Transverse colon (tissue), 4 donors: ENCODE results near the gene PAQR9. TPM values are rescaled to one million over a fixed set of nuclear protein-coding genes. Genes with fewer than 3 reads are reported as not detected.
"Not testable (repeated sequence)": the region's sequence is repeated elsewhere in the genome, so short reads cannot be mapped to it uniquely, and the experiment has no call there.

ENCODE experiments used
- DNase-seq: peaks from one replicate; pipeline ENCODE4 v3.0.0-alpha.2; 2019
- H3K27ac ChIP-seq, 4 donors: fragments of 200-600 bp; sonication (generic); 2 replicates each; pipeline ENCODE4 v1.5.1; 2016 to 2018; ENCODE audit warnings: inconsistent platforms in 4 of 4
- H3K27me3 ChIP-seq: fragments of 200-600 bp; sonication (generic); 2 replicates; pipeline ENCODE4 v1.5.1; 2017; ENCODE audit warnings: inconsistent platforms
- H3K36me3 ChIP-seq, 4 donors: fragments of 200-600 bp; sonication (generic); 2 replicates each; pipeline ENCODE4 v1.5.1; 2017 to 2019; ENCODE audit warnings: inconsistent platforms in 4 of 4
- H3K4me1 ChIP-seq, 4 donors: fragments of 200-600 bp; sonication (generic); 2 replicates each; pipeline ENCODE4 v1.5.1; 2017 to 2020; ENCODE audit warnings: inconsistent platforms in 4 of 4
- H3K4me3 ChIP-seq, 4 donors: fragments of 200-600 bp; sonication (generic); 1 replicate in 1 of 4; 2 replicates in 3 of 4; pipeline versions ENCODE4 v1.5.1 to v1.6.1; 2017 to 2019; ENCODE audit warnings: inconsistent platforms in 4 of 4
- H3K9me3 ChIP-seq, 2 donors: fragments of 200-600 bp; sonication (generic); 2 replicates each; pipeline ENCODE4 v1.5.1; 2017 to 2019; ENCODE audit warnings: inconsistent platforms in 2 of 2
- CTCF ChIP-seq, 5 experiments: fragments of 200-600 bp in 3 of 5; fragments of 450-650 bp in 2 of 5; sonication (generic) in 3 of 5; IDR thresholded peaks; 1 replicate in 2 of 5; 2 replicates in 3 of 5; pipeline ENCODE4 v1.5.1; 2016 to 2017; ENCODE audit warnings: antibody characterized with exemption in 5 of 5, inconsistent platforms in 3 of 5, mild to moderate bottlenecking in 2 of 5, moderate library complexity in 1 of 5
- EP300 ChIP-seq: sonication (generic); formaldehyde crosslinking; IDR thresholded peaks from one replicate; pipeline ENCODE4 v1.6.1; 2017; ENCODE audit warnings: antibody characterized with exemption, low read depth
- POLR2A ChIP-seq: fragments of 450-650 bp; IDR thresholded peaks from one replicate; pipeline ENCODE4 v1.6.1; 2016; ENCODE audit warnings: antibody characterized with exemption, mild to moderate bottlenecking, moderate library complexity
- POLR2AphosphoS5 ChIP-seq, 3 donors: sonication (generic); formaldehyde crosslinking; IDR thresholded peaks; one replicate each; pipeline ENCODE4 v1.6.1; 2016; ENCODE audit warnings: antibody characterized with exemption in 3 of 3
- WGBS, 2 donors: methylation state at CpG; one replicate each; pipeline ENCODE4 v1.1.5; 2018; ENCODE audit warnings: low coverage in 1 of 2; 5-methylcytosine and 5-hydroxymethylcytosine counted together
- in situ Hi-C, 4 donors: fragments of 200-750 bp; cut with MboI; loops; one replicate each; pipeline versions ENCODE4 v1.15.0 to v1.15.1; 2017; ENCODE audit warnings: low sequenced_read_pairs in 3 of 4, low pct_ligation_motif_present in 1 of 4, low pct_unique_long_range_greater_than_20kb in 1 of 4
- intact Hi-C: fragments of 100-400 bp; cut with DNase I; formaldehyde crosslinking; loops from one replicate; pipeline ENCODE4 v1.15.1; 2023; ENCODE audit warnings: low total_unique reads
- total RNA-seq, 4 donors: library from RNA; depleted of rRNA; stranded (reverse); fragments of >200 nt; gene quantifications; one replicate each; pipeline ENCODE4 v1.1.0, GENCODE V29; 2016

PAQR9 gene
- total RNA-seq, 4 donors from 2014 or later = not detected

DNA sequence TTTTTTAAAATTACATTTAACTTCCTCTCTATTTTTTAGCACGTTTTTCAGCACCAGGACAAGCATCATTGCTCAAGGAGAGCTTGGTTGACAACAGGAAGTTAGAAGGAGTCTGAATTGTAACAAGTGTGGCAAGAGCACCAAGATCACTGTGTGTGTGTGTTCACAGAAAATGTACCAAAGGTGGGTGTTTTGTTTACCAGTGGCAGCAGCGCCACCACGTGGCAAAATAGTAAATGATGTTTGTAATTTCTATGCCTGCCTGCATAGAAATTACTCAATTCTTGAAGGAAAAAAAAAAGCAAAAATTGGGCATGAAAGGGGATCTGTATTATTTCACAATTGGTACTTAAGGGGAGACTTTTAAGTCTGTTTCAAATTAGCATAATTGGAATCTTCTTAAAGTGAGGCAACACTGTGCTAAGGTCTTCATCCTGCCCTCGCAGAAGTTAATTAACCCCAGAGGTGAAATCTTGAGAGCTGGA, 30.5 kb upstream of the PAQR9 start:
- Histone ChIP-seq H3K27me3 (no peaks in the 10 kb centered on the region), H3K4me1 (no peaks in the 10 kb centered on the region), H3K27ac (no peak overlapping the region), H3K9me3 (no peaks in the 10 kb centered on the region), H3K36me3 (no peaks in the 10 kb centered on the region), H3K4me3 (no peak overlapping the region)
- 17 to 25% methylated on average over 4 of the region's 4 CpGs for WGBS, 2 donors
- DNase-seq = peak; percentile 54
- TF ChIP-seq POLR2A (no peak), CTCF (IDR thresholded peaks at IDR 0.05) (peak; percentile 52 to 65 (median 60)), POLR2AphosphoS5 (IDR thresholded peaks at IDR 0.05) (no peak)
- intact Hi-C loops = no loop called here
- in situ Hi-C loops = loop anchor here (10.0 to 25.0 kb wide), 5 partner anchors 157 to 409 kb away; partner anchors contain the start of genes PLS1 (in 3 of the 4) and ATR (in 1 of the 4)

- no peak for DNase-seq
- Histone ChIP-seq H3K27me3 (no peaks in the 10 kb centered on the region), H3K9me3 (no peaks in the 10 kb centered on the region), H3K4me1 (no peaks in the 10 kb centered on the region), H3K4me3 (no peak overlapping the region), H3K27ac (no peak overlapping the region), H3K36me3 (no peaks in the 10 kb centered on the region)
- WGBS, 2 donors = 86% methylated on average over 7 of the region's 7 CpGs; no CpG with 5 or more reads in 1 of the 2 donors
- in situ Hi-C loops = loop anchor here (10.0 to 25.0 kb wide), 5 partner anchors 155 to 408 kb away; partner anchors contain the start of genes PLS1 (in 3 of the 4) and ATR (in 1 of the 4)
- no peak for TF ChIP-seq POLR2A
- TF ChIP-seq POLR2AphosphoS5 (IDR thresholded peaks at IDR 0.05) = no peak
- no peak for TF ChIP-seq CTCF (IDR thresholded peaks at IDR 0.05)
- no peak for TF ChIP-seq EP300
- intact Hi-C loops = no loop called here
Observed at GRCh38 chr3:142992323-142992722, 28.8 kb upstream of the PAQR9 start.

DNA sequence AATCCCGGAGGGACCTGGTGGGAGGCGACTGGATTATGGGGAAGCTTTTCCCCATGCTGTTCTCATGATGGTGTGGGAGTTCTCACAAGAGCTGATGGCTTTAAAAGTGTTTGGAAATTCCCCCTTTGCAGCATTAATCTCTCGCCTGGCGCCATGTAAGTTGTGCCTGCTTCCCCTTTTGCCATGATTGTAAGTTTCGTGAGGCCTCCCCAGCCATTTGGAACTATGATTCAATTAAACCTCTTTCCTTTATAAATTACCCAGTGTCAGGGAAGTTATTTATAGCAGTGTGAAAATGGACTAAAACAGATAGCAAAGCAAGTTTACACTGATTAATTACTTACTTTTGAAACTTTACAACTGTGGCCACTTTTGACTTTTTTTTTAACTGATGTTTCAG, 27.2 kb upstream of the PAQR9 start:
- TF ChIP-seq POLR2AphosphoS5 (IDR thresholded peaks at IDR 0.05) (no peak), EP300 (no peak), CTCF (IDR thresholded peaks at IDR 0.05) (no peak), POLR2A (no peak)
- Histone ChIP-seq H3K27me3 (no peaks in the 10 kb centered on the region), H3K27ac (no peak overlapping the region), H3K36me3 (no peaks in the 10 kb centered on the region), H3K4me3 (no peak overlapping the region), H3K4me1 (peaks cover 0 to 3% (median 0%) of the 10 kb centered on the region in 4 donors), H3K9me3 (no peaks in the 10 kb centered on the region)
- in situ Hi-C loops = loop anchor here (10.0 to 25.0 kb wide), 5 partner anchors 153 to 406 kb away; partner anchors contain the start of genes PLS1 (in 3 of the 4) and ATR (in 1 of the 4)
- no peak for DNase-seq
- 52 to 62% methylated on average over 3 to 5 of the region's 5 CpGs for WGBS, 2 donors
- intact Hi-C loops = no loop called here

- intact Hi-C loops, H3K27ac ChIP-seq, H3K4me3 ChIP-seq, H3K9me3 ChIP-seq, H3K36me3 ChIP-seq, DNase-seq, H3K4me1 ChIP-seq, H3K27me3 ChIP-seq: not testable (repeated sequence)
- 100% methylated on average over 2 of the region's 3 CpGs; no CpG with 5 or more reads in 1 of the 2 donors for WGBS, 2 donors
- in situ Hi-C loops = loop anchor here in 3 of 4 donors (10.0 to 25.0 kb wide), 3 partner anchors 152 to 402 kb away; partner anchors contain the start of genes ATR (in 1 of the 3) and PLS1 (in 1 of the 3)
Observed at GRCh38 chr3:142988826-142989225, 25.4 kb upstream of the PAQR9 start.

DNA sequence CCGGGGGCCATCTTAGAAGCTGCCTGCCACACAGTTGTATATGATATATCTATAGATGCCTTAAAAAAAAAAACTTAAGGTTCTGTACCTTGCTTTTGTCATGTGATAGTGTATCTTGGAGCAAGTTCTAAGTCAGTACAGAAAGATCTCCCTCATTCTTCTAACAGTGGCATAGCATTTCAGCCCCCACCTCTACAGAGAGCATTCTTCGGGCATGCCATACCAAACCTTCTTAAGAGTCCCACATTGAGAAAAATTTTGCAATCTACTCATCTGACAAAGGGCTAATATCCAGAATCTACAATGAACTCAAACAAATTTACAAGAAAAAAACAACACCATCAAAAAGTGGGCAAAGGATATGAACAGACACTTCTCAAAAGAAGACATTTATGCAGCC, 24.7 kb upstream of the PAQR9 start:
- intact Hi-C loops, H3K27me3 ChIP-seq, H3K27ac ChIP-seq, H3K4me1 ChIP-seq, H3K36me3 ChIP-seq, H3K4me3 ChIP-seq, DNase-seq, H3K9me3 ChIP-seq: not testable (repeated sequence)
- 89 to 93% methylated on average over 2 of the region's 2 CpGs for WGBS, 2 donors
- in situ Hi-C loops = loop anchor here in 3 of 4 donors (10.0 to 25.0 kb wide), 3 partner anchors 151 to 401 kb away; partner anchors contain the start of genes ATR (in 1 of the 3) and PLS1 (in 1 of the 3)
